Stimulated activated CD8-positive, alpha-beta memory T cell treated with anti-CD3 and anti-CD28 coated beads, Interleukin-7, amount 100 ng/mL, for 1 hour (primary cell): ENCODE data around the gene INTS15.
"Not testable (repeated sequence)": the region's sequence is repeated elsewhere in the genome, so short reads cannot be mapped to it uniquely, and the experiment has no call there.

Experiments used
- DNase-seq, 2 donors: peaks; one replicate each; pipeline ENCODE4 v3.0.0-alpha.2; 2020; ENCODE audit warnings: low read depth in 2 of 2

The INTS15 gene

DNA sequence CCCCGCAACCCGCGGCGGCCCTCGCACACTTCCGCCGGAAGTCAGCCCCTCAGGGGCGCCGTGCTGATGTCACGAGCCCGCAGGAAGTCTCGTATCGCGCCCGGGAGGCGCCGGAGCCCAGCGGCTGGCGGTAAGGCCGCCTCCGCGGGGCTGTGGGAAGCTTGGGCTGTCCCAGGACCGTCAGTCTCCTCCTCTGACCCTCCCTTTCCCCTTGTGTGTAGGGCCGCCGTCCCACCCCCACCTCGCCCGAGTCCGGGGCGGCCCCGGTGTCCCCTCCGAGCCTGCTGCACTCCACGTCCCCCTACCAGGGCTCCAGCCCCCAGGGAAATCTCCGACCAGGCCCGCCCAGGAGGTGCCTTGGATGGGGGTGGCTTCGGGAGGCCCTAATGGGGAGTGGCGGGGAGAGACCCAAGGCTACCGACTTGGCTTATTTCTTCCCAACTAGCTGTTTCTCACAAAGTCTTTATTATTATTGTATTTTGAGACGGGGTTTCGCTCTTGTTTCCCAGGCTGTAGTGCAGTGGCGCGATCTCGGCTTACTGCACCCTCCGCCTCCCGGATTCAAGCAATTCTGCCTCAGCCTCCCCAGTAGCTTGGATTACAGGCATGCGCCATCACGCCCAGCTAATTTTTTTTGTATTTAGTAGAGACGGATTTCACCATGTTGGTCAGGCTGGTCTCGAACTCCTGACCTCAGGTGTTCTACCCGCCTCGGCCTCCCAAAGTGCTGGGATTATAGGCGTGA, 12.3 kb upstream of the INTS15 start, which contains the start of gene ZDHHC4:
TSS of gene ZDHHC4 (plus strand) at position 86 of the 745 bp plus-strand sequence. CDS start 3,108 bp downstream, outside the sequence.
- peak; percentile 75 to 76 for DNase-seq

DNA sequence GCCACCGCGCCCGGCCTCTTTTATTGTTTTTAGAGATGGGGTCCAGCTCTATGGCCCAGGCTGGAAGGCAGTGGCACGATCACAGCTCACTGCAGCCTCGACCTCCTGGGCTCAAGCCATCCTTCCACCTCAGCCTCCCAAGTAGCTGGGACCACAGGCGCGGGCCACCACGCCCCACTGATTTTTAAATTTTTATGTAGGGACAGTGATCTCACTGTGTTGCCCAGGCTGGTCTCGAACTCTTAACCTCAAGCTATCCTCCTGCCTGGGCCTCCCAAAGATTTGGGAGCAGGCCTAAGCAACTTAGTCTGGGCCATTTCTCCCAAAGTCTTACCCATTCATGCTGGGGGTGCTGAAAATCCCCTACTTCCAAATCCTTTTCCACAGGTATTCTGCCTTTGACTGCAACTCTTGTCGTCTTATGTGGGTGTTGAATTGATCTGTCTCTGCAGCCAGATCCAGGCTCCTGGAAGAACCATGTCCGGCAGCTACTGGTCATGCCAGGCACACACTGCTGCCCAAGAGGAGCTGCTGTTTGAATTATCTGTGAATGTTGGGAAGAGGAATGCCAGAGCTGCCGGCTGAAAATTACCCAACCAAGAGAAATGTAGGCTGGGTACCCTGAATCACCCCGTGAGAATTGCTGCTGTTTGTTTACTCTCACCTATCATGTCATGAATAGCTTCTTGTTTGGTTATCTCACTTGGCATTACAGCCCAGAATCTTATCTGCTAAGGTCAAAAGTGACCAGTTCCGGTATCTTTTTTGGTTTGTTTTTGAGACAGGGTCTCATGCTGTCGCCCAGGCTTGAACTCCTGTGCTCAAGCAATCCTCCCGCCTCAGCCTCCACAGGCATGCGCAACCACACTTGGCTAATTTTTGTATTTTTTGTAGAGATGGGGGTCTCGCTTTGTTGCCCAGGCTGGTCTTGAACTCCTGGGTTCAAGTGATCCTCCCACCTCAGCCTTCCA, 11.4 kb upstream of the INTS15 start:
- DNase-seq, result no peak

DNA sequence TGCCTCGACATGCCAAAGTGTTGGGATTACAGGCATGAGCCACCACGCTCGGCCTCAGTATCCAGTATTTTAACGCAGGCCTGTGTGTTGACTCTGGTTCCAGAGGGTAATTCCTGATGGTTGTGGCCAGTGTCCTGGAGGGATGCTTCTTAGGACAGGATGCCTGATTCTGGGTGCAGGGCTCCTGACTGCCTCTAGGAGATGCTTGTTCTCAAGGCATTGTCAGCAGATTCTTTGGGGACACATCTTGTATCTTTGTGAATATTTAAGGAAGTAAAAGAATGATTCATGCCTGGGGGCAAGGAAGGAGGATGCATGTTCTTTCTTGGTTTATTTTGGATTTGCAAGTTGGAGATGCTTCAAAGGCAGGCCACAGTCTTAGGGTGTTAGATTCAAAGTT, 10.4 kb upstream of the INTS15 start:
- DNase-seq, result no peak

DNA sequence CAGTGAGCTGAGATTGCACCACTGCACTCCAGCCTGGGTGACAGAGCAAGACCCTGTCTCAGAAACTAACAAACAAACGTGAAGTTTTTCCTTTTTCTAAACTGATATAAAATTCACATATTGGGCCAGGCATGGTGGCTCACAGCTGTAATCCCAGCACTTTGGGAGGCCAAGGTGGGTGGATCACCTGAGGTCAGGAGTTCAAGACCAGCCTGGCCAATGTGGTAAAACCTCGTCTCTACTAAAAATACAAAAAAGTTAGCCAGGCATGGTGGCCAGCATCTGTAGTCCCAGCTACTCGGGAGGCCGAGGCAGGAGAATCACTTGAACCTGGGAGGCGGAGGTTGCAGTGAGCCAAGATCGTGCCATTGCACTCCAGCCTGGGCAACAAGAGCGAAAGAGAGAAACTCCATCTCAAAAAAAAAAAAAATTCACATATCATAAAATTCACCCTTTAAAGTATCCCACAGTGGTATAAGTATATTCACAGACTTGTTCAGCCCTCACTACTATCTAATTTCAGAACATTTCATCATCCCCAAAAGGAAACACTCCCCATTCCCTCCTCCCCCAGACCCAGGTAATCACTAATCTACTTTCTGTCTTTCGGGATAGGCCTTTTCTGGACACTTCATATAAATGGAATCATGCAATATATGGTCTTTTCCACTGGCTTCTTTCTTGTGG, 3.9 kb upstream of the INTS15 start:
- DNase-seq, result not testable (repeated sequence)

DNA sequence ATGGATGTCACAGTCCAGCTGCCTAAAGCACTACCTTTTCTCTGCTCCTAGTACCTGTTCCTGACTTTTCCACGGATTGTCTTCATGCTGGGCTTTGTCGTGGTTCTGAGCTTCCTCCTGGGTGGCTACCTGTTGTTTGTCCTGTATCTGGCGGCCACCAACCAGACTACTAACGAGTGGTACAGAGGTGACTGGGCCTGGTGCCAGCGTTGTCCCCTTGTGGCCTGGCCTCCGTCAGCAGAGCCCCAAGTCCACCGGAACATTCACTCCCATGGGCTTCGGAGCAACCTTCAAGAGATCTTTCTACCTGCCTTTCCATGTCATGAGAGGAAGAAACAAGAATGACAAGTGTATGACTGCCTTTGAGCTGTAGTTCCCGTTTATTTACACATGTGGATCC, 1.3 kb upstream of the INTS15 start:
- DNase-seq, result no peak

DNA sequence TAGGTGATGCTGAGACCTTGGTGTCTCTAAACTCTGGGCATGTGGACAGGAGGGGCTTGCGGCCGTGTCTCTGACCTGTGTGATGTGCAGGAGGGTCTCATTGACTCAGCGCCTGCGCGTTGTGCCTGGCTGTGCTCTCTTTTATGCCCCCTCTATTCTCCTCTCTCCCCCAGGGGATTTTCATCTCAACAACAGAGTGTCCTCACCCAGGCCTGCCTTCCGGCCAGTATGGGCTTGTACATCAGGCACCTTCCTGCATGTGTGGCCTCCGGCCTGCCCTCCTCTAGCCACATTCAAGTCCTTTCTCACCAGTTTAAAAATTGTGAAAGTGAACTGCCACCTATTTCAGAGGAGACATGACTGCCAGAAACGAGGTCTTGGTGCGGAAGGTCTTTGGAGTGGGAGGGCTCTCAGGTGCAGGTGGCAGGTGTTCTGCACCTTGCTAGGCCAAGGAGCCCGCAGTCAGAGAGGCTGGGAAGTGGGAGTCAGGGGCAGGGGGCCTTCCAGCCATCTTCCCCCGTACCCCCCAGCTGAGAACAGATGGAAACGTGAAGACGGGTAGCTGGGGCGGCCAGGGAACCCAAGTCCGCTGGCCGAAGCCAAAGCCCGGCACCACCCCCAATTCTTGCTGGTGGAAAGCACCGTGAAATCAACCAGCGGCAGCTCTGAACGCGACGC, 531 bp upstream of the INTS15 start:
- no peak for DNase-seq

DNA sequence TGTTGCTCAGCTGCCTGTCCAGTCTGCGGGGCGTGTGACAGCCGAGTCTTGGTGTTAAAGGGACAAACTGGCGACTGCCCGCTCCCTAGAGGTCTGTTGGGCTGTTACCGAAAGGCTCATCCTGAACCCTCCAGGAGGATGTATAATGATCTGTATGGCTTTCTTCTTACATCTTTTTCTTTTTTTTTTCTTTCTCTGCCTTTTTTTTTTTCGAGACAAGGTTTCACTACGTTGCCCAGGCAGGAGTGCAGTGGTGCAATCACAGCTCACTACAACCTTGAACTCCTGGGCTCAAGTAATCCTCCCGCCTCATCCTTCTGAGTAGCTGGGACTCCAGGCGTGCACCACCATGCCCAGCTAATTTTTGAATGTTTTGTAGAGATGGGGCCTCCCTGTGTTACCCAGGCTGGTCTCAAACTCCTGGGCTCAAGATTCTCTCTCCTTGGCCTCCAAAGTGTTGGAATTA, 857 bp downstream of the INTS15 start:
- DNase-seq, result no peak

DNA sequence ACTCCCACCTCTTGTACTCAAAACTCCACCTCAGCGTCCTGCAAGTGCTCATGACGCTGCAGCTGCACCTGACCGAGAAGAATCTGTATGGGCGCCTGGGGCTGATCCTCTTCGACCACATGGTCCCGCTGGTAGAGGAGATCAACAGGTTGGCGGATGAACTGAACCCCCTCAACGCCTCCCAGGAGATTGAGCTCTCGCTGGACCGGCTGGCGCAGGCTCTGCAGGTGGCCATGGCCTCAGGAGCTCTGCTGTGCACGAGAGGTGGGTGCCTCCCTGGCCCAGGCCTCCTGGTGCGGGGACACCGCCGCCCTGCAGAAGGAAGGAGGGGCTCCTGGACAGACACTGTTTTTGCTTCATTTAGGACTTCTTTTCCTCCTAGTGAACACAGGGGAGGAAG, 10.3 kb downstream of the INTS15 start:
- DNase-seq, result no peak

DNA sequence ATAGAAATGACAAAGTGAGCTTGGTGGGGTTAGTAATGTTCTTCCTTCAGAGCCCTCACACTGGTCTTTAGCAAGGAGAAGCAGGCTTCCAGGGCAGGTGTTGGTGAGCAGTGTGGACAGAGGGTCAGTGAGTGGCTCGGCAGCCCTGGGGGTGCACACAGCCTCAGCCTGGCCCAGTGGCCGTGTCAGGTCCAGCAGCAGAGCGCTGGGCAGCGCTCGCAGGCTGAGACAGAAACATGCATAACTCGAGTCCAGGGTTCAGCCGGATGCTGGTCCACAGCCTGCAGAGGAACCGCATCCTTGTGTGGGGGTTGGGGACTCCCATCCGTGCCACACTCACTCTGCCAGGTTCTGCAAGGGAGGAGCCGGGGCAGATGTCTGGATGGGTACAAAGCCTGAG, 14.6 kb downstream of the INTS15 start:
- no peak for DNase-seq

DNA sequence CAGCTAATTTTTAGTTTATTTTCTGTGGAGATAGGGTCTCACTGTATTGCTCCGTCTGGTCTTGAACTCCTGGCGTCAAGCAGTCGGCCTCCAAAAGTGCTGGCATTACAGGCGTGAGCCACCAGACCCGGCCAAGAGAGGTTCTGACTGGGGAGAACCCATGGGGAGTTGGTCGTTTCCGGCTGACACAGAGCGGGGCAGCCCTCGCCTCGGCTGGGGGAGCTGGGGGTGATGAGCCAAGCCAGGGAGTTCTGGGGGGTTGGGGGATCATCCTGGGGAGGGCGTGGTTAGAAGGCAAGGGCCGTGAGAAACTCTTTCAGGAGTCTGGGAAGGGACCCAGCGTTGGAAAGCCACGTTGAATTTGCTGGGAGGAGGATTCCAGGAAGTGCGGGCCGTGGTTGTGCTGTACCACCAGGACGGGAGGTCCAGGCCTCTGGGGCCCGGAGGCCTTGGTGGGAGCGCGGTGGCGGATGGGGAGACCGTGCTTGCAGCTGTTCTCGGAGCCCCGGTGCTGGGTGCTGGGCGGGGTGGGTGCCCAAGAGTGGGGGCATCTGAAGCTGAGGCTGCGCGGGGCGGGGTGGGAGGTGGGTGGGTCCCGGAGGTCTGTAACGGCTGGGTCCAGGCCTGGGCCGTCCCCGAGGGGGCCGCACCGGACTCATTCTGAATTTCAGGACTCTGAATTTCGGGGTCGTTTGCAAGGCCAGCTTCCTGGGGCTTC, 17.2 kb downstream of the INTS15 start:
- DNase-seq, result no peak

DNA sequence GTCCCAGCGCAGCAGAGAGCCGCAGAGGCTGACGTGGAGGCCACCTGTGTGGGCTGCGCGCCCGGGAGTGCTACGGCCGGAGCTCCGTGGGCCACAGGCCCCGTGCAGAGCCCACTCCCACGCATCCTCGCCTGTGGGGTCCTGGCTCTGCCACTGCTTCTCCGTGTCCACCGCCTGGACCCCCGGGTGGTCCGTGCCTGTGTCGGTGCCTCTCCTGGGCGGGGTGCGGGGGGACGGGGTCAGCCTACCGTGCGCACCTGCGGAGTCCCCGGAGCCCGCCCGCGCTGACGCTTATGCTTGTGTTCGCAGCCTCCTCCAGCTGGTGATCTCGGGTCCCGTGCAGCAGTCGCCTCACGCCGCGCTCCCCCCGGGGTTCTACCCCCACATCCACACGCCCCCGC, 17.8 kb downstream of the INTS15 start:
- DNase-seq, result no peak

DNA sequence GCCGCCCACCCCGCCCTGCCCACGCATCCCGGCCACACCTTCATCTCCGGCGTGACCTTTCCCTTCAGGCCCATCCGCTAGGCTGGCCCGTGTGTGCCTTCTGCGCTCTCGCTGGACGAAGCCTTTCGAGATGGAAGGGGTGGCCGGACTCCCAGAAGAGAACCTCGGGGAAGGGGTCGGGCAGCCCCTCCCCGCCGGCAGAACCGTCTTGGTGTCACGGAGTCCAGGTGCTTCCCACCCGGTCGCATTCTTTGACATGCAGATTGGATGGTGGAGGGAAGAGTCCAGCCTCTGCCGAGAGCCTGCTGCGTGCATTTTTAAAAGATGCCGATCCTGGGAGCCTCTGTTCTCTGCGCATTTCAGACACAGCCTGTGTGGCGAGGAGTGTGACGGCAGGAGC, 18.3 kb downstream of the INTS15 start:
- DNase-seq, result no peak

DNA sequence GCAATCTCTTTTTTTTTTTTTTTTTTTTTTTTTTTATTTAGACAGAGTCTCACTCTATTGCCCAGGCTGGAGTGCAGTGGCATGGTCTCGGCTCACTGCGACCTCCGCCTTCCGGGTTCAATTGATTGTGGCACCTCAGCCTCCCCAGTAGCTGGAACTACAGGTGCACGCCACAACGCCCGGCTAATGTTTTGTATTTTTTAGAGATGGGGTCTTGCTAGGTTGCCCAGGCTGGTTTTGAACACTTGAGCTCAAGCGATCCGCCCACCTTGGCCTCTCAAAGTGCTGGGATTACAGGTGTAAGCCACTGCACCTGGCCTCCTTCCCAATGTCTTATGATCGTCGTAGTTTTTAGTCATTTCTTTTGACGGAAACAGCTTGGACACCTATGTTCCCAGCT, 19.0 kb downstream of the INTS15 start:
- DNase-seq, result no peak

DNA sequence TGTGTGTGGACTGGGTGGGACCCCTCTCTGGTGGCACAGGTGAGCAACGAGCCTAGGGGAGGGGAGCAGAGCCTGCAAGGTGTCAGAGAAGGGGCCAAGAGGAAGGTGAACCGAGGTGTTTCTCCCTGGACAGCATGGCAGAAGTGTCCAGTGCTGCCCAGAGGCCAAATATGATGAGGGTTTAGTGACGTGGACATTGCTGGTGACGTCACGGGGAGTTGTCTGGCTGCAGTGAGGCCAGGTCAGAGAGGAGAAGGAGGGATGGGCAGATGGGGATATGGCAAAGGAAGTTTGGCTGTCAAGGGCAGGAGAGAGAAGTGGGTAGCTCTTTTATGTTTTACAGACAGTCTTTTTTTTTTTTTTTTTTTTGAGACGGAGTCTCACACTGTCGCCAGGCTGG, 23.0 kb downstream of the INTS15 start:
- no peak for DNase-seq

DNA sequence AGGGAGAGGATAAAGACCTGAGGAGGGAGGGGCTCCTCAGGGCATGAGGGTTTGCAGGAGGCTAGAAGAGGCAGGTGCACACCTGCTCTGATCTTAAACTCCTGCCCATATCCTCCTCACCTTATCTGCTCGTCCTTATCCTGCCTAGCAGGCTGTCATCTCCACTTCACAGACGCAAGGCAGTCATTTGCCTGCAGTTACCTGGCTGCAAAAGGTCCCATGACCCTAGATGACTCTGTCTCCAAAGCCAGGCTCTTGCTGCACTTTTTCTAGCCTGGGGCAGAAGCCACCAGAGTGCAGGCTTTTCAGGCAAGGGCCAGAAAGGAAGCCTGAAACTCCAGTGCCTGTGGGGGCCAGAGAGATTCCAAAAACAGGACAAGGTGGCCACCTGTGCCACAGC, 23.9 kb downstream of the INTS15 start:
- DNase-seq, result no peak

DNA sequence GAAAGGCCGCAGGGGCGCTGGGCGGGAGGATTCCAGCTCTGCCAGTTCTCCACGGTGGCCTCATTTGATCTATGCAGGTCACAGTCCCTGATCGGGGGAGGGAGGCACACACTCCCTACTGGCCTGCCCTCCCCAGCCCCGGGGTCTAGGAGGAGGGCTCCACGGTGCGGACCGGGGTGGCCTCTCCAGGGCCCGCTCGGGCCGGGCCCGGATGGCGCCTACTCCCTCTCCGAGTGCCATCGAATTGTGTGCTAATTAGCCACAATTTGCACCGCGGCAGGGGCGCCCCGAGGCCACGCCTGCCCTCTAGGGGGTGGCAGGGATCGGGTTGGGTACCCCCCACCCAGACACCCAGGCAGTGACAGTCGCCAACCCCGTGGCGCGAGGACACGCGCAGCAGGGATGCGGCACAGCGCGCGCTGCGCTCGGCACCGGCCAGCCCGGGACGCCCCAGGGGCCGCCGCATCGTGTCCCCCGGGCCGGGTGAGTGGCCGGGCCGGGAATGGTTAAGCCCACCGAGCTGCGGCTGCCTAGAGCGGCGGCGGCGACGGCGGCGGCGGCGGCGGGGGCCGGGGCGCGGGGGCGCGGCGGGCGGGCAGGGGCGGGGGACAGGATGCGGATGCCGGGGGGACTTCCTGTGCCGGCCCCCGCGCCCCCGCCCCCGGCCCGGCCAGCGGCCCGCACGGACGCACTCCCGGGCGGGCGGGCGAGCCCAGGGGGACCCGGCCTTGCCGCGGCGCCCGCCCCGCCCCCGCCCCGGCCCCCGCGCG, 25.3 kb downstream of the INTS15 start, which contains the start of gene ZNF853:
TSS of gene ZNF853 (plus strand) at position 658 of the 770 bp plus-strand sequence. CDS start 565 bp downstream, outside the sequence.
- DNase-seq, result no peak

DNA sequence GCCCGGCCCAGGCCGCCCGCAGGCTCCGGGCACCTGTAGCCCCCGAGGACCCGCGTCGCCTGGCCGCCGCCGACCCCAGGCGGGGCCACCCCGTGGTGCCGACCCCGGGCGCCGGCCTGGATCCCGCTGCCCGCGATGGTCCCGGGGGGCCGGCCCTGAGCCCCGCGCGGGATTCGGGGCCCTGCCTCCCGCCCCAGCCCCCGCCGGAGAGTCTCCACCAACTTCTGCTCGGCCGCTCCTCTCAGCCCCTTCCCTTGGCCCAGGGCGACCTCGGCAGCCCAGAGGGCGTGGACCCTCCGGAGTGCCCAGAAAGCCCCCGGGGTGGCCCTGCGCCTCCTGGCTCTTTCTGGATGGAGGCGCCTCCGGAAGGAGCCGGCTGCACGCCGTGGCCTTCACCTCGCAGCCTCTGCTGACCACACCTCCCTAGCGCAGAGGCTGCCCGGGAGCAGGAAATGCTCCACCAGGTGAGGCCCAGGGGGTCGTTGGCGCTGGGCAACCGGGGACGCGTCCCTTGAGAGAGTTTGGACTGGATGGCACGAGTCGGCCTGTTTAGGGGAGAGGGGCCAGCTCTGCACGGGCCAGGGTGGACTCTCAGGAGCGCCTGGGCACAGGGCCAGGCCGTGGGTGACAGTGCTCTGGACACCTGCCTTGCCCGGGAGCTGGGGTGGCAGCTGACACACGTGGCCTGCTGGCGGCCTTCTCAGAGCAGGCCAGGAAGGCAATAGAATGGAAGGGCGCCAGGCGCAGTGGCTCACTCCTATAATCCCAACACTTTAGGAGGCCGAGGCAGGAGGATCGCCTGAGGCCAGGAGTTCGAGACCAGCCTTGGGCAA, 26.1 kb downstream of the INTS15 start:
- DNase-seq, result no peak

DNA sequence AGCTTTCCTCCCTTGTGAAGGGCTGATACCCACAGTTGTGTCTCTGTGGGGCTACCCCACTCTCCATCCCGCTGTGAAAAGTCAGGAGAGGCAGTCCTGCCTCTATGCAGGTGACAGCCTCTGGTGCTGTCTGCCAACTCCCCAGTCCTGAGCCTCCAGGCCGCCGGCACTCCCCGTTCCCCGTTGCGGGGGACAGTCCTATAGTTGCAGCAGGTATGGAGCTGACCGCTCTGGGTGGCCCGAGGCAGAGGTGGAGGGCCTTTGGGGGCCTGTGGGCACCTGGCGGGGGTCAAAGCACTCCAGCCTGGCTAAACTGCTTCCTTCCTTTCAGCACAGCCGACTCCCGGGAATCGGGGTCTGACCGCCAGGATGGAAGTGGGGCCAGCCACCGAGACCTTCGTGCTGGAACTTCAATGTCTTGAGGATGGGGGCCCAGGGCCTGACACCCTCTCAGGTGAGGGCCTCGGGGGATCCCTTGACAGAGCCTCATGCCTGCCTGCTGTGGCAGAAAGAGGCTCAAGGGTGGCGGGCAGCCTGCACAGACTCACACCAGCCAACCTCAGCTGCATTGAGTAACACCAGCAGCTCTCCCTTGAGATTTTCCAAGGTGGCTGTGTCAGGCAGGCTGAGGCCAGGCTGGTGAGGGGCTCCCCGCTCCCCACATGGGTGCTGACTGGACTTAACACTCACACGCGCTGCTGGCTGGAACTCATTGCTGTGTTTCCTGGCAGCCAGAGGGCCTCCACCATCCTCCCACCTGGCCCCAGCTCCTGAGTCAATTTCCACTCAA, 27.2 kb downstream of the INTS15 start:
- DNase-seq, result no peak
